Natural killer cell (primary cell): ENCODE measurements around the gene FOXE3. TPM values are rescaled to one million over a fixed set of nuclear protein-coding genes. Genes with fewer than 3 reads are reported as not detected.

ENCODE experiments used
- ATAC-seq, 3 donors: fragments of 150-1000 bp in 2 of 3; fragments of 200-7000 bp in 1 of 3; cut with Tn5 transposase; 1 replicate in 1 of 3; 2 replicates in 2 of 3; pipeline ENCODE4 v1.10.0; 2021; ENCODE audit warnings: mild to moderate bottlenecking in 2 of 3, moderate library complexity in 2 of 3
- DNase-seq, 2 donors: peaks; one replicate each; pipeline versions ENCODE4 v3.0.0 to v3.0.0-alpha.2; 2013 to 2021; ENCODE audit warnings: mixed read lengths in 1 of 2
- H3K27ac ChIP-seq: one replicate; pipeline ENCODE4 v1.5.1; 2013; ENCODE audit warnings: mild to moderate bottlenecking, low read length
- H3K27me3 ChIP-seq: one replicate; pipeline ENCODE4 v1.6.1; 2013; ENCODE audit warnings: low read length; ENCODE audit not compliant: control insufficient read depth, insufficient read depth
- H3K36me3 ChIP-seq: one replicate; pipeline ENCODE4 v1.6.1; 2013; ENCODE audit warnings: low read length; ENCODE audit not compliant: control insufficient read depth, insufficient read depth
- H3K4me1 ChIP-seq: one replicate; pipeline ENCODE4 v1.6.1; 2013; ENCODE audit warnings: low read length; ENCODE audit not compliant: control insufficient read depth, insufficient read depth
- H3K4me3 ChIP-seq: one replicate; pipeline ENCODE4 v1.5.1; 2013; ENCODE audit warnings: low read length
- H3K9me3 ChIP-seq: one replicate; pipeline ENCODE4 v1.6.1; 2013; ENCODE audit warnings: low read length; ENCODE audit not compliant: control insufficient read depth, insufficient read depth
- H3K27ac Mint-ChIP-seq, 2 donors: one replicate each; pipeline ENCODE4 v1.8.0; 2022; ENCODE audit warnings: mild to moderate bottlenecking in 2 of 2, mixed read lengths in 2 of 2, moderate library complexity in 1 of 2
- H3K27me3 Mint-ChIP-seq, 2 donors: one replicate each; pipeline ENCODE4 v1.8.0; 2022; ENCODE audit warnings: low read depth in 2 of 2, mixed read lengths in 2 of 2
- H3K36me3 Mint-ChIP-seq: one replicate; pipeline ENCODE4 v1.8.0; 2022; ENCODE audit warnings: mixed read lengths
- H3K4me1 Mint-ChIP-seq, 2 donors: one replicate each; pipeline ENCODE4 v1.8.0; 2022; ENCODE audit warnings: mixed read lengths in 2 of 2
- H3K4me3 Mint-ChIP-seq: one replicate; pipeline ENCODE4 v1.8.0; 2022; ENCODE audit warnings: mild to moderate bottlenecking, moderate library complexity, mixed read lengths
- H3K9me3 Mint-ChIP-seq, 2 donors: one replicate each; pipeline ENCODE4 v1.8.0; 2022; ENCODE audit warnings: mixed read lengths in 2 of 2
- CTCF ChIP-seq: fragments of 200-600 bp; IDR thresholded peaks from one replicate; pipeline ENCODE4 v1.8.0; 2022; ENCODE audit warnings: antibody characterized with exemption
- WGBS: methylation state at CpG from one replicate; pipeline ENCODE4 v1.1.7; 2013; ENCODE audit warnings: missing lambda C conversion rate; ENCODE audit not compliant: insufficient coverage; 5-methylcytosine and 5-hydroxymethylcytosine counted together
- intact Hi-C: fragments of 100-400 bp; cut with micrococcal nuclease; formaldehyde crosslinking; loops from one replicate; pipeline ENCODE4 v1.14.2; 2022
- total RNA-seq, 4 donors: library from RNA; stranded (reverse); fragments of 120-200 nt in 1 of 4; gene quantifications; one replicate each; pipeline versions ENCODE4 v1.2.3 to v1.2.4, GENCODE V29; 2013 to 2022

The FOXE3 gene
- total RNA-seq, 3 donors from 2014 or later (not counting 1 experiment from before 2014, with no cell fraction given): not detected

DNA sequence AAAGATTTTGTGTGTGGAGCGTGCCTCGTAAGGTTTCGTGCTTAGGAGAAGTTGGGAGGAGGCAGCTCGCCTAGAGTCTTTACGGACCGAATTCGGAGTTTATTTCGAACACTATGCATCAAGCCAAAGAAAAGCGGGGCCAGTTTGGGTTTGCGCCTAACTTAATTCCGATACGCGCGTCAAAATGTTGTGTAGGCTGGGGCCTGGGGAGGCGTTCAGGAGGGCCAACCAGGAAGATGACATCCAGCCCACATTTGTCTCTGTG lies 28.1 kb downstream of the FOXE3 start:
- Mint-ChIP-seq H3K4me1 (peaks cover 10 to 21% of the 10 kb centered on the region in 2 donors), H3K4me3 (peak overlapping the region; percentile 74), H3K36me3 (no peaks in the 10 kb centered on the region), H3K9me3 (no peaks in the 10 kb centered on the region), H3K27me3 (peaks cover 0 to 43% of the 10 kb centered on the region in 2 donors), H3K27ac (no peak overlapping the region)
- no peak overlapping the region for H3K4me3 ChIP-seq
- peaks cover 31% of the 10 kb centered on the region for H3K4me1 ChIP-seq
- 10% methylated on average over 15 of the region's 15 CpGs for WGBS
- peaks cover 83% of the 10 kb centered on the region for H3K27me3 ChIP-seq
- ATAC-seq (peak in 1 of 3 donors; percentile 22), DNase-seq (peak in 1 of 2 donors; percentile 36)
- intact Hi-C loops: no loop called here
- TF ChIP-seq CTCF: no peak
- peaks cover 3% of the 10 kb centered on the region for H3K9me3 ChIP-seq
- H3K36me3 ChIP-seq: no peaks in the 10 kb centered on the region
- H3K27ac ChIP-seq: no peak overlapping the region

- Mint-ChIP-seq H3K27me3 (peaks cover 2 to 48% of the 10 kb centered on the region in 2 donors), H3K4me1 (peaks cover 10 to 21% of the 10 kb centered on the region in 2 donors), H3K27ac (no peak overlapping the region), H3K9me3 (no peaks in the 10 kb centered on the region), H3K36me3 (no peaks in the 10 kb centered on the region), H3K4me3 (peak overlapping the region; percentile 74)
- peaks cover 27% of the 10 kb centered on the region for H3K4me1 ChIP-seq
- no peak for TF ChIP-seq CTCF
- ATAC-seq (peak in 2 of 3 donors; percentile 53 to 68), DNase-seq (peak in 1 of 2 donors; percentile 60)
- 4% methylated on average over 73 of the region's 73 CpGs for WGBS
- H3K36me3 ChIP-seq: no peaks in the 10 kb centered on the region
- H3K9me3 ChIP-seq: peaks cover 3% of the 10 kb centered on the region
- peaks cover 79% of the 10 kb centered on the region for H3K27me3 ChIP-seq
- no peak overlapping the region for H3K27ac ChIP-seq
- no peak overlapping the region for H3K4me3 ChIP-seq
- intact Hi-C loops: no loop called here
These were observed 28.7 kb downstream of the FOXE3 start for GRCh38 chr1:47444562-47445465.

GRCh38 chr1:47445823-47446550 lies 29.9 kb downstream of the FOXE3 start:
- no peak for ATAC-seq
- no peak for TF ChIP-seq CTCF
- Histone ChIP-seq H3K27me3 (peaks cover 80% of the 10 kb centered on the region), H3K27ac (no peak overlapping the region), H3K36me3 (no peaks in the 10 kb centered on the region), H3K9me3 (peaks cover 3% of the 10 kb centered on the region), H3K4me3 (no peak overlapping the region), H3K4me1 (peaks cover 27% of the 10 kb centered on the region)
- Mint-ChIP-seq H3K4me1 (peaks cover 10 to 21% of the 10 kb centered on the region in 2 donors), H3K27me3 (peaks cover 13 to 58% of the 10 kb centered on the region in 2 donors), H3K36me3 (no peaks in the 10 kb centered on the region), H3K27ac (no peak overlapping the region), H3K4me3 (peak overlapping the region; percentile 52), H3K9me3 (no peaks in the 10 kb centered on the region)
- intact Hi-C loops: no loop called here
- WGBS: 13% methylated on average over 25 of the region's 25 CpGs
- peak in 1 of 2 donors; percentile 16 for DNase-seq
